Panc1 (cell line): ENCODE data around the gene MCM6. TPM values are rescaled to one million over a fixed set of nuclear protein-coding genes. Genes with fewer than 3 reads are reported as not detected.

Source experiments
- ATAC-seq: fragments of 200-7000 bp; cut with Tn5 transposase; 2 replicates; pipeline ENCODE4 v1.9.1; 2020; ENCODE audit warnings: mild to moderate bottlenecking, moderate library complexity
- BruUV-seq: library from RNA; stranded (reverse); fragments of 400-500 nt; replicated peaks from 2 replicates; lab custom pipeline; 2021; lab: Mats Ljungman, UMichigan
- CTCF ChIA-PET: fragments of 300-600 bp; sonication (Branson Sonifier 250); formaldehyde crosslinking; loops from one replicate; lab custom pipeline; 2022; ENCODE audit warnings: antibody characterized with exemption; lab: Charles Lee
- POLR2A ChIA-PET: fragments of 300-600 bp; sonication (Branson Sonifier 250); formaldehyde crosslinking; loops from one replicate; lab custom pipeline; 2022; ENCODE audit warnings: antibody characterized with exemption; lab: Charles Lee
- DNase-seq: peaks from one replicate; pipeline ENCODE4 v3.0.0-alpha.2; 2010; ENCODE audit warnings: low read depth, low spot score
- H3K27ac ChIP-seq: 2 replicates; pipeline ENCODE4 v1.5.1; 2011; ENCODE audit warnings: mild to moderate bottlenecking, low read length, inconsistent platforms
- H3K27me3 ChIP-seq: fragments of 200-500 bp; sonication (Bioruptor generic); 2 replicates; pipeline ENCODE4 v1.6.0; 2014; ENCODE audit warnings: low read length, inconsistent platforms; ENCODE audit not compliant: control insufficient read depth, insufficient read depth
- H3K36me3 ChIP-seq: fragments of 200-500 bp; sonication (Bioruptor generic); 2 replicates; pipeline ENCODE4 v1.5.1; 2014; ENCODE audit warnings: inconsistent platforms, mild to moderate bottlenecking, low read length, moderate library complexity; ENCODE audit not compliant: control insufficient read depth, insufficient read depth
- H3K4me1 ChIP-seq: 2 replicates; pipeline ENCODE4 v1.5.1; 2011; ENCODE audit warnings: inconsistent platforms, mild to moderate bottlenecking, low read length, moderate library complexity; ENCODE audit not compliant: control insufficient read depth, insufficient read depth
- H3K4me3 ChIP-seq, 2 experiments: 2 replicates each; pipeline ENCODE4 v1.5.1; 2011 to 2012; ENCODE audit warnings: low read depth in 2 of 2, low read length in 2 of 2, mild to moderate bottlenecking in 2 of 2, inconsistent platforms in 1 of 2, moderate library complexity in 1 of 2
- H3K9me3 ChIP-seq: fragments of 200-500 bp; sonication (Bioruptor generic); 2 replicates; pipeline ENCODE4 v1.5.1; 2014; ENCODE audit warnings: low read depth, mild to moderate bottlenecking, inconsistent platforms, low read length, moderate library complexity; ENCODE audit not compliant: control insufficient read depth, insufficient read depth
- CTCF ChIP-seq: fragments of 450-650 bp; IDR thresholded peaks from 2 replicates; pipeline ENCODE4 v1.5.1; 2017; ENCODE audit warnings: mild to moderate bottlenecking
- POLR2AphosphoS5 ChIP-seq: IDR thresholded peaks from 2 replicates; pipeline ENCODE4 v1.6.1; 2012; ENCODE audit warnings: mild to moderate bottlenecking, low read depth, low read length, moderate library complexity
- REST ChIP-seq, 2 experiments: IDR thresholded peaks; 2 replicates each; pipeline ENCODE4 v1.6.1; 2011 to 2012; ENCODE audit warnings: low read depth in 2 of 2, control low read depth in 1 of 2, low read length in 1 of 2, mild to moderate bottlenecking in 1 of 2, moderate library complexity in 1 of 2; ENCODE audit not compliant: insufficient read depth in 1 of 2
- SIN3A ChIP-seq: IDR thresholded peaks from 2 replicates; pipeline ENCODE4 v1.6.1; 2012; ENCODE audit warnings: low read depth, mild to moderate bottlenecking, low read length, moderate library complexity, borderline replicate concordance; ENCODE audit not compliant: insufficient read depth
- TCF7L2 ChIP-seq: IDR thresholded peaks from 2 replicates; pipeline ENCODE4 v1.6.1; 2011; ENCODE audit warnings: mild to moderate bottlenecking, low read depth, low read length, inconsistent platforms
- in situ Hi-C: cut with HindIII; loops from 2 replicates; pipeline ENCODE4 v1.10.0; 2016; ENCODE audit warnings: low sequenced_read_pairs, low pct_unique_long_range_greater_than_20kb
- intact Hi-C: fragments of 100-400 bp; cut with micrococcal nuclease; formaldehyde crosslinking; loops from one replicate; pipeline ENCODE4 v1.10.0; 2022; ENCODE audit not compliant: unreplicated experiment
- total RNA-seq: library from RNA; stranded (reverse); gene quantifications from one replicate; pipeline ENCODE4 v1.2.1, GENCODE V29; 2021; ENCODE audit not compliant: unreplicated experiment

The MCM6 gene
- total RNA-seq, 1 experiment from 2014 or later = 54.3 TPM

GRCh38 chr2:135822855-135823254 lies 53.4 kb downstream of the MCM6 start:
- no peak for ATAC-seq
- Histone ChIP-seq H3K4me1 (no peaks in the 10 kb centered on the region), H3K4me3 (no peak overlapping the region), H3K27me3 (no peaks in the 10 kb centered on the region), H3K27ac (no peak overlapping the region), H3K36me3 (no peaks in the 10 kb centered on the region), H3K9me3 (no peaks in the 10 kb centered on the region)
- no TSS peak for BruUV-seq
- ChIA-PET CTCF (no interaction called here), POLR2A (no interaction called here)
- no peak for DNase-seq
- TF ChIP-seq POLR2AphosphoS5 = no peak
- TF ChIP-seq CTCF = no peak
- no peak for TF ChIP-seq REST (IDR thresholded peaks at IDR 0.05; ENCODE audit: insufficient read depth in 1 of 2, low read depth in 2 of 2, low read length in 1 of 2)
- no peak for TF ChIP-seq SIN3A
- no peak for TF ChIP-seq TCF7L2
- in situ Hi-C loops (no loop called here), intact Hi-C loops (no loop called here)

- H3K4me3 ChIP-seq = no peak overlapping the region
- no peaks in the 10 kb centered on the region for H3K4me1 ChIP-seq
- no peaks in the 10 kb centered on the region for H3K36me3 ChIP-seq
- TF ChIP-seq REST (IDR thresholded peaks at IDR 0.05; ENCODE audit: insufficient read depth in 1 of 2, low read depth in 2 of 2, low read length in 1 of 2) (no peak), POLR2AphosphoS5 (no peak), CTCF (no peak), TCF7L2 (no peak), SIN3A (no peak)
- in situ Hi-C loops (no loop called here), intact Hi-C loops (no loop called here)
- no peaks in the 10 kb centered on the region for H3K9me3 ChIP-seq
- CTCF ChIA-PET = no interaction called here
- H3K27ac ChIP-seq = no peak overlapping the region
- BruUV-seq = no TSS peak
- DNase-seq = no peak
- H3K27me3 ChIP-seq = no peaks in the 10 kb centered on the region
- no peak for ATAC-seq
- POLR2A ChIA-PET = no interaction called here
Measured at GRCh38 chr2:135821190-135821589, 55.1 kb downstream of the MCM6 start.
